Peyer's patch (tissue), 4 donors: ENCODE results near the gene SERTAD4. TPM values are rescaled to one million over a fixed set of nuclear protein-coding genes. Genes with fewer than 3 reads are reported as not detected.

Source experiments
- DNase-seq, 3 donors: peaks; one replicate each; pipeline ENCODE4 v3.0.0-alpha.2; 2017 to 2019
- H3K27ac ChIP-seq, 4 donors: fragments of 200-600 bp; sonication (generic); one replicate each; pipeline ENCODE4 v1.5.1; 2016 to 2019
- H3K27me3 ChIP-seq, 2 donors: fragments of 200-600 bp; sonication (generic); one replicate each; pipeline ENCODE4 v1.5.1; 2019
- H3K36me3 ChIP-seq, 3 donors: fragments of 200-600 bp; sonication (generic); one replicate each; pipeline ENCODE4 v1.5.1; 2016 to 2019
- H3K4me1 ChIP-seq, 4 donors: fragments of 200-600 bp; sonication (generic); one replicate each; pipeline ENCODE4 v1.5.1; 2016 to 2019
- H3K4me3 ChIP-seq, 4 donors: fragments of 200-600 bp; sonication (generic); 1 replicate in 3 of 4; 2 replicates in 1 of 4; pipeline ENCODE4 v1.5.1; 2016 to 2019; ENCODE audit warnings: mild to moderate bottlenecking in 1 of 4
- H3K9me3 ChIP-seq, 4 donors: fragments of 200-600 bp; sonication (generic); one replicate each; pipeline ENCODE4 v1.5.1; 2016 to 2019; ENCODE audit warnings: mild to moderate bottlenecking in 1 of 4
- CTCF ChIP-seq, 6 experiments: fragments of 450-650 bp in 4 of 6; fragments of 200-600 bp in 2 of 6; sonication (generic) in 1 of 6; IDR thresholded peaks; one replicate each; pipeline ENCODE4 v1.5.1; 2017 to 2019; ENCODE audit warnings: antibody characterized with exemption in 6 of 6, mild to moderate bottlenecking in 3 of 6, moderate library complexity in 1 of 6
- POLR2A ChIP-seq, 2 donors: fragments of 450-650 bp; IDR thresholded peaks; one replicate each; pipeline ENCODE4 v1.5.1; 2017; ENCODE audit warnings: antibody characterized with exemption in 2 of 2, mild to moderate bottlenecking in 2 of 2, moderate library complexity in 2 of 2
- total RNA-seq, 4 donors: library from RNA; depleted of rRNA; stranded (reverse); fragments of >200 nt; gene quantifications; one replicate each; pipeline ENCODE4 v1.1.0, GENCODE V29; 2016

SERTAD4 gene
- total RNA-seq, 4 donors from 2014 or later: 0.18 to 1.7 (median 1.3) TPM

DNA sequence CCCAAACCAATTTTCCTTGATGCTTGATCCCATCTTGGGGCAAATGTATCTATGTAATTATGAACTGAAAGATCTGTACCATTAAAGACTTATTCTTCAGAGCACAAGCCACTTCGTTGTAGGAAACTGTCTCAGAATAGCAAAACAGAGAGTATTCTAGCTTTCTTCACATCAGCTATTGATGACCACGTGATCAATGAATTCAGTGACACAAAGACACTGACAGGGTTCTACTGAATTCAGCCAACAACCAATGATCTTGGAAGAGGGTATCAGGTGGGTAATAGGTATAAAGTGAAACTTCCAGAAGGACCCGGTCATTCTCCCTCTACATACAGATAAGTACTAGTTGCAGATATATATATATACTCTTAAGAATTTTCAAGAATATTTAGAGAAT lies 33.8 kb upstream of the SERTAD4 start:
- no peaks in the 10 kb centered on the region for H3K36me3 ChIP-seq
- H3K4me1 ChIP-seq: no peaks in the 10 kb centered on the region
- TF ChIP-seq CTCF (IDR thresholded peaks at IDR 0.05) (no peak), POLR2A (IDR thresholded peaks at IDR 0.05) (no peak)
- no peak for DNase-seq
- H3K4me3 ChIP-seq: no peak overlapping the region
- H3K27me3 ChIP-seq: no peaks in the 10 kb centered on the region
- no peak overlapping the region for H3K27ac ChIP-seq
- H3K9me3 ChIP-seq: peaks cover 0 to 13% (median 2%) of the 10 kb centered on the region in 4 donors

GRCh38 chr1:210200124-210200736 lies 32.4 kb upstream of the SERTAD4 start:
- Histone ChIP-seq H3K4me3 (no peak overlapping the region), H3K27me3 (no peaks in the 10 kb centered on the region), H3K36me3 (no peaks in the 10 kb centered on the region), H3K4me1 (no peaks in the 10 kb centered on the region), H3K9me3 (peaks cover 0 to 13% (median 2%) of the 10 kb centered on the region in 4 donors), H3K27ac (no peak overlapping the region)
- no peak for DNase-seq
- TF ChIP-seq POLR2A (IDR thresholded peaks at IDR 0.05): no peak
- peak in 1 of 6 experiments; percentile 23 for TF ChIP-seq CTCF (IDR thresholded peaks at IDR 0.05)

GRCh38 chr1:210201681-210202080 lies 30.9 kb upstream of the SERTAD4 start:
- Histone ChIP-seq H3K27ac (no peak overlapping the region), H3K27me3 (no peaks in the 10 kb centered on the region), H3K9me3 (no peaks in the 10 kb centered on the region), H3K4me3 (no peak overlapping the region), H3K4me1 (no peaks in the 10 kb centered on the region), H3K36me3 (no peaks in the 10 kb centered on the region)
- TF ChIP-seq POLR2A (IDR thresholded peaks at IDR 0.05) (no peak), CTCF (IDR thresholded peaks at IDR 0.05) (no peak)
- no peak for DNase-seq

DNA sequence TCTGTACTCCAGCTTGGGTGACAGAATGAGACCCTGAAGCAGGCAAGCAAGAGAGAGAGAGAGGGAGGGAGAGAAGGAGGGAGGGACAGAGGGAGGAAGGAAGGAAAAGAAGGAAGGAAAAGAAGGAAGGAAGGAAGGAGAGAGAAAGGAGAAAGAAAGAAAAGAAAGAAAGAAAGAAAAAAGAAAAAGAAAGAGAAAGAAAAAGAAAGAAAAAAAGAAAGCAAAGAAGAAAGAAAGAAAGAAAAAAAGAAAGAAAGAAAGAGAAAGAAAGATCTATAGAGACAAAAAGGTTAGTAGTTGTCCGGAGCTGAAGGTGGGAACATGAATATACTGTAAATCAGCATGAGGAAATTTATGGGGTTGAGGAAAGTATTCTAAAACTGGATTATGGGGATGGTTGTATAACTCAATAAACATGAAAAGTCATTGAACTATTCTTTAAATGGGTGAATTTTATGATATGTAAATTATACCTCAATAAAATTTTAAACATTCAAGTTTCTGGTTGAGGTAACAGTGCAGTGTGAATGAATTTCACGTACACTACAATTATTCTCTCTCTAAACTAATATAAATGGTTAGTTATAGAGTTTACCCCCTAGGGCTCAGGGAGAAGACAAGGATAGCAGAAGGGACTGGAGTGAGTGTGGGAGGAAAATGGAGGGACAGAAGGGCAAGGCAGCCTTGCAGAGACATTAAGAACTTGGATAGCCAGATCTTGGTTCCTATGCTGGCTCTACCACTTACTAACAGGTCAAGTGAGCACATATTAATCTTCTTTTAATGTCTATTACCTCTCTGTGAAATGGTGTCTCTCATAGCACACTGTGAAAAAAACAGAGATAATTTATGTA lies 24.8 kb upstream of the SERTAD4 start:
- TF ChIP-seq POLR2A (IDR thresholded peaks at IDR 0.05) (no peak), CTCF (IDR thresholded peaks at IDR 0.05) (no peak)
- Histone ChIP-seq H3K36me3 (no peaks in the 10 kb centered on the region), H3K9me3 (no peaks in the 10 kb centered on the region), H3K4me3 (no peak overlapping the region), H3K4me1 (no peaks in the 10 kb centered on the region), H3K27me3 (no peaks in the 10 kb centered on the region), H3K27ac (no peak overlapping the region)
- no peak for DNase-seq

GRCh38 chr1:210213335-210213734 lies 19.3 kb upstream of the SERTAD4 start:
- H3K4me3 ChIP-seq: no peak overlapping the region
- TF ChIP-seq POLR2A (IDR thresholded peaks at IDR 0.05) (no peak), CTCF (IDR thresholded peaks at IDR 0.05) (no peak)
- no peak overlapping the region for H3K27ac ChIP-seq
- no peaks in the 10 kb centered on the region for H3K36me3 ChIP-seq
- no peak for DNase-seq
- H3K27me3 ChIP-seq: no peaks in the 10 kb centered on the region
- no peaks in the 10 kb centered on the region for H3K4me1 ChIP-seq
- no peaks in the 10 kb centered on the region for H3K9me3 ChIP-seq
